Fibroblast of mammary gland (primary cell): ENCODE measurements around the gene RAP1B.

Experiments used
- DNase-seq: peaks from one replicate; pipeline ENCODE4 v3.0.0-alpha.2; 2010; ENCODE audit warnings: low read depth
- H3K4me3 ChIP-seq: 2 replicates; pipeline ENCODE4 v1.5.1; 2011; ENCODE audit warnings: low read depth, mild to moderate bottlenecking, low read length, moderate library complexity; ENCODE audit not compliant: control insufficient read depth
- TF ChIP-seq, protein P1 (sequence below): conservative IDR thresholded peaks from 2 replicates; pipeline ENCODE4 v1.5.1; 2011; ENCODE audit warnings: low read depth, low read length, inconsistent platforms; ENCODE audit not compliant: control insufficient read depth, insufficient read depth

The RAP1B gene

DNA sequence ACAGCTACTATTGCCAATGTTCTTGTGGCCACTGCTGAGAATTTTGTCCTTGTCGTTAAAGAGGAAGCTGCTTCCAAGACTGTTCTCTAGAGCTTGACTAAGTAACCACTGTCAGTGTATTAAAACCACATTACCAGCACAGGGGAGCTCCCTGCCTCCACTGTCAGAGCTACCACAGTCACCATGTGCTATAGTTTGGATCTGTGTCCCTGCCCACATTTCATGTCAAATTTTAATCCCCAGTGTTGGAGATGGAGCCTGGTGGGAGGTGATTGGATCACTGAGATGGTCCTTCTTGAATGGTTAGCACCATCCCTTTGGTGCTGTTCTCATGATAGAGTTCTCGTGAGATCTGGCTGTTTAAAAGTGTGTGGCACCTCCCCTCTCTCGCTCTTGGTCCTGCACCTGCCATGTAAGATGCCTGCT, 23.2 kb upstream of the RAP1B start:
- TF ChIP-seq, protein P1, sequence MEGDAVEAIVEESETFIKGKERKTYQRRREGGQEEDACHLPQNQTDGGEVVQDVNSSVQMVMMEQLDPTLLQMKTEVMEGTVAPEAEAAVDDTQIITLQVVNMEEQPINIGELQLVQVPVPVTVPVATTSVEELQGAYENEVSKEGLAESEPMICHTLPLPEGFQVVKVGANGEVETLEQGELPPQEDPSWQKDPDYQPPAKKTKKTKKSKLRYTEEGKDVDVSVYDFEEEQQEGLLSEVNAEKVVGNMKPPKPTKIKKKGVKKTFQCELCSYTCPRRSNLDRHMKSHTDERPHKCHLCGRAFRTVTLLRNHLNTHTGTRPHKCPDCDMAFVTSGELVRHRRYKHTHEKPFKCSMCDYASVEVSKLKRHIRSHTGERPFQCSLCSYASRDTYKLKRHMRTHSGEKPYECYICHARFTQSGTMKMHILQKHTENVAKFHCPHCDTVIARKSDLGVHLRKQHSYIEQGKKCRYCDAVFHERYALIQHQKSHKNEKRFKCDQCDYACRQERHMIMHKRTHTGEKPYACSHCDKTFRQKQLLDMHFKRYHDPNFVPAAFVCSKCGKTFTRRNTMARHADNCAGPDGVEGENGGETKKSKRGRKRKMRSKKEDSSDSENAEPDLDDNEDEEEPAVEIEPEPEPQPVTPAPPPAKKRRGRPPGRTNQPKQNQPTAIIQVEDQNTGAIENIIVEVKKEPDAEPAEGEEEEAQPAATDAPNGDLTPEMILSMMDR, result no peak
- DNase-seq, result no peak
- no peak overlapping the region for H3K4me3 ChIP-seq

DNA sequence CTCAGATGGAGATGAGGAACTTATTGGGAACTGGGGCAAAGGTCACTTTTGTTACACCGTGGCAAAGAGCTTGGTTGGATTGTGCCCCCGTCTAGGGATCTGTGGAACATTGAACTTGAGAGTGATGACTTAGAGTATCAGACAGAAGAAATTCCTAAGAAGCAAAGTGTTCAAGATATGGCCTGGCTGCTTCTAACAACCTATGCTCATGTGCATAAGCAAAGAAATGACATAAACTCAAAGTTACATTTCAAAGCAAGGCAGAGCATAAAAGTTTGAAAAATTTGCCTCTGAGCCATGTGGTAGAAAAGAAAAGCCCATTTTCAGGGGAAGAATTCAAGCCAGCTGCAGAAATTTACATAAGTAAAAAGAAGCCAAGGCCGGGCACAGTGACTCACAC, 21.5 kb upstream of the RAP1B start:
- no peak overlapping the region for H3K4me3 ChIP-seq
- DNase-seq, result no peak
- TF ChIP-seq, protein P1, result no peak

DNA sequence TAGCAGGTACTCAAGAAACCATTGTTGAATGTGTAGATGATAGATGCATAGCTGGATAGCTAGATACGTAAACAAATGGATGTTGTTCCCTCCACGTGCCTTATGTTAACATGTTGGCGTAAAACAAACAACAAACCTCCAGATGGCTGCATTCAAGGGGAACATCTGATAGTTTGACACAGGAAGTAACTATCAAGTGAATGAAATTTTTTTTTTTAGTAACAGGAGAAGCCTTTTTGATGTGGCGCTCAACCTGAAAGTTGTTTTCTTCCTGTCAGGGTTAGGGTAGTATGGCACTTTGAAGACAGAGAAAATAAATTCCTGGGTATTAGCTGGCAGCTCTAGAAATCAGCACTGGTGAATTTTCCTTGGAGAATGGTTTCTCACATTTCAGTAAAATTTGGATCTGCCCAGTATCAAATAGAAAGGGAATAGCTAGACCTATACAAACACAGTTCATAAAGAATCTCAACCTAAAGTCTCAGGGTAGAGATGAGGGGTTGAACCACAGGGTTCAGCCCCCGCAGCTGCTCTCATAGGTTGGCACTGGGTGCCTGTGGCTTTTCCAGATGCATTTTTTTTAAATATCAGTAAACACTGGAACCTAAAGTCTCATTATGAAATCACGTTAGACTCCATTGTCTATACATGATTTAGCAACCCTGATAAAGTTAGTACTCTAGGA, 18.8 kb upstream of the RAP1B start:
- no peak overlapping the region for H3K4me3 ChIP-seq
- no peak for DNase-seq
- TF ChIP-seq, protein P1, result no peak

DNA sequence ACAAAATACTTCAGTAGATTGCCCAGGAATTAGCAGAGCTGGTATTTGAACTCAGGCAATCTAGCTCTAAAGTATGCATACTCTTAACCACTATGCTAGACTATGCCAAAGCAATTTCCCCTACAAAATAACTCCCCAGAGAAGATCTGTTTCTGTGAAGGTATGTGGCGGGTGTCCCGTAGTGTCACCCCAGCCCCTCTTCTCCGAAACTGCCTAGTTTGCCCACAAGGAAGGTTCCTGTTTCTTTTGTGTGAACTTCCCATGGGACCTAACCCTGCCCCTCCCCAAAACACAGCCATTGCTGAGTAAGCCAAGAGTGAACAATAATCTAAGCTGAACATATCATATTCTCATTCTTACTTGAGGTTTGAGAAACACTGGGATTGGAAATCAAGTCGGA, 15.5 kb upstream of the RAP1B start:
- TF ChIP-seq, protein P1, result no peak
- no peak for DNase-seq
- no peak overlapping the region for H3K4me3 ChIP-seq

DNA sequence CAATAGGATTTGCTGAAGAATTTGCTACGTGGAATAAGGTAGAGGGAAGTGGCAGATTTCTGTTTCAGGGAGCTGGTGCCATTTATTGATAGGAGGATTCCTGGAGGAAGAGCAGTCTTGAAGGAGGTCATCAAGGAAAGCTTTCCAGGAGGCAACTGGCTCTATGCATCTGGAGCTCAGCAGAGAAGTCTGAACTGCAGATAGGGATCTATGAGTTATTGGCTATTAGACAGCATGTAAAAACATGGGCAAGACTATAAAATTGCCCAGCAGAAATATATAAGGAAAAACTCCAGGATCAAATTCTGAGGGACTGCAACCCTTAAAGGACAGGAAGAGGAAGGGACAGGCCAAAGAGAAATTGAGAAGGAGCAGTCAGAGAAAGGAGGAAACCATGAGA, 8.9 kb upstream of the RAP1B start:
- no peak overlapping the region for H3K4me3 ChIP-seq
- TF ChIP-seq, protein P1, result no peak

DNA sequence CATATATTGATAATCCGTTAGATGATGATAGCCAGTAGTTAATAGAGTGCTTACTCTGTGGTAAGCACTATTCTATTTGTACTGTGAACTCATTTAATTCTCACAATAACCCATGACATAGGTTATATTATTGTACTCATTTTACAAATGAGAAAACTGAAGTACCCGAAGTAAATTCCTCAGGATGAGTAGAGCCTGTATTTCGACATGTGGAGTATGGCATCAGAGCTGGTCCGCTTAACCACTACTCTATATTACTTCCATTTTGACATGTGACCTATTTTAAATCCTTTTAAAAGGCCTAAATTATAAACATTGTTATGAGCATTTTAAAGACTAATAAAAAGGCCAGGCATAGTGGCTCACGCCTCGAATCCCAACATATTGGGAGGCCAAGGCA, 8.0 kb upstream of the RAP1B start:
- H3K4me3 ChIP-seq, result no peak overlapping the region
- TF ChIP-seq, protein P1, result no peak
- no peak for DNase-seq

More for the DNA sequence above, 8.9 kb upstream of the RAP1B start:
- DNase-seq, result no peak
